ENCODE results near the gene PSG2. TPM values are rescaled to one million over a fixed set of nuclear protein-coding genes. Genes with fewer than 3 reads are reported as not detected.
"Not testable (repeated sequence)": the region's sequence is repeated elsewhere in the genome, so short reads cannot be mapped to it uniquely, and the experiment has no call there.

Gene PSG2
- total and polyA plus RNA-seq, 7 experiments from 2014 or later = 0.19 TPM; not detected in 6

DNA sequence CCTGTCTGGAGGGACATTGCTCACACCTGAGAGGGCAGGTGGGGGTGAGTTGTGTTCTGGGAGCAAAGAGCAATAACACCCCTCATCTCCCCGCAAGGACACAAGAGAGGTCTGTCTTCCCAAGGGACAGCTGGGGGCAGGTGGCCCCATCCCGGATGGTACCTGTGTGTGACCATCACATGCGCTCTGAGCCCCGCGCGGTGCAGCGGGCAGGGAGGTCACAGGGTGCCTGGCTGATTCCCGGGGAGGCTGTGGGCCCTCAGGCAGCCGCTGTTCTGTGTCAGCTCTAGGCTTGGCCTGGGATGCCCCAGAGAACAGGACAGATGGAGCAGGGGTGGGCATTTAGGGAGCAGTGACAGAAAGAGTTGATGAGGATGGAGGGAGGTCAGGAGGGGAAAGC, 1.2 kb upstream of the PSG2 start:
- CTCF ChIA-PET; H3K27ac Mint-ChIP-seq; ATAC-seq; intact Hi-C loops (cut with micrococcal nuclease); H3K27ac ChIP-seq (ENCODE audit: low read depth, low read length); H3K36me3 ChIP-seq (ENCODE audit: control insufficient read depth in 2 of 3, insufficient read depth in 3 of 3, low read length in 3 of 3); H3K4me3 Mint-ChIP-seq; H3K4me1 ChIP-seq (ENCODE audit: control insufficient read depth in 2 of 2, insufficient read depth in 2 of 2, low read length in 2 of 2); DNase-seq; H3K4me3 ChIP-seq (ENCODE audit: low read length); POLR2A ChIA-PET; H3K36me3 Mint-ChIP-seq; H3K9me3 ChIP-seq (ENCODE audit: control insufficient read depth in 2 of 3, low read length in 3 of 3); H3K27me3 ChIP-seq (ENCODE audit: control insufficient read depth in 2 of 2, insufficient read depth in 2 of 2, low read length in 2 of 2); H3K9me3 Mint-ChIP-seq; H3K4me1 Mint-ChIP-seq: not testable (repeated sequence)
- H3K27me3 Mint-ChIP-seq = peaks cover 2 to 41% (median 24%) of the 10 kb centered on the region in 5 donors

- H3K9me3 Mint-ChIP-seq = peaks cover 0 to 2% (median 0%) of the 10 kb centered on the region in 11 donors
- H3K4me3 ChIP-seq (ENCODE audit: low read length) = no peak overlapping the region
- intact Hi-C loops (cut with micrococcal nuclease) = no loop called here
- CTCF ChIA-PET = no interaction called here
- POLR2A ChIA-PET = no interaction called here
- DNase-seq = no peak
- H3K27me3 Mint-ChIP-seq = peaks cover 0 to 18% (median 8%) of the 10 kb centered on the region in 5 donors
- no peak overlapping the region for H3K27ac ChIP-seq (ENCODE audit: low read depth, low read length)
- H3K9me3 ChIP-seq (ENCODE audit: control insufficient read depth in 2 of 3, low read length in 3 of 3) = no peaks in the 10 kb centered on the region
- no peaks in the 10 kb centered on the region for H3K4me1 ChIP-seq (ENCODE audit: control insufficient read depth in 2 of 2, insufficient read depth in 2 of 2, low read length in 2 of 2)
- H3K4me3 Mint-ChIP-seq = no peak overlapping the region
- H3K36me3 Mint-ChIP-seq = no peaks in the 10 kb centered on the region
- no peaks in the 10 kb centered on the region for H3K27me3 ChIP-seq (ENCODE audit: control insufficient read depth in 2 of 2, insufficient read depth in 2 of 2, low read length in 2 of 2)
- no peaks in the 10 kb centered on the region for H3K4me1 Mint-ChIP-seq
- ATAC-seq = no peak
- no peak overlapping the region for H3K27ac Mint-ChIP-seq
- H3K36me3 ChIP-seq (ENCODE audit: control insufficient read depth in 2 of 3, insufficient read depth in 3 of 3, low read length in 3 of 3) = no peaks in the 10 kb centered on the region
These were observed 4.2 kb downstream of the PSG2 start for GRCh38 chr19:43078311-43078710.

DNA sequence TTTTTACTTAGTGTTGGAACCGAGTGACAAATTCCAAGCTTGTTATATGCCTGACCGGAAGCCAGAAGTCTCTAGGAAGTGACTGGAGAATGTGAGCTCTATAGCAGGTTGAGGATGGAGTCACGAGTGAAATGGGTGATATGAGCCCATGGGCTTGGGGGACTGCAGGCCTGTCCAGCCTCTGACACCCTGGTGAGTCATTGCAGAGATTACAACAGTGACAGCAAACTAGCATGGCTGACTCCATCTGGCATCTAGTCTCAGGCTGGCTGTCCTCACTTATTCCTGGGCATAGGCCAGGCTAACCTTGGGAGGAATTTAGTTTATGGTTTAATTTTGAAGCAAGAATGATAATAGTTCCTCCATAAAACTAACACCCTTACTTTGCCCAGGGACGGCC, 4.6 kb downstream of the PSG2 start:
- intact Hi-C loops (cut with micrococcal nuclease); POLR2A ChIA-PET; H3K4me1 Mint-ChIP-seq; H3K9me3 ChIP-seq (ENCODE audit: control insufficient read depth in 2 of 3, low read length in 3 of 3); H3K27ac Mint-ChIP-seq; CTCF ChIA-PET; H3K27me3 ChIP-seq (ENCODE audit: control insufficient read depth in 2 of 2, insufficient read depth in 2 of 2, low read length in 2 of 2); DNase-seq; H3K4me3 Mint-ChIP-seq; H3K4me1 ChIP-seq (ENCODE audit: control insufficient read depth in 2 of 2, insufficient read depth in 2 of 2, low read length in 2 of 2); H3K4me3 ChIP-seq (ENCODE audit: low read length); H3K36me3 Mint-ChIP-seq; H3K9me3 Mint-ChIP-seq; H3K27ac ChIP-seq (ENCODE audit: low read depth, low read length); H3K36me3 ChIP-seq (ENCODE audit: control insufficient read depth in 2 of 3, insufficient read depth in 3 of 3, low read length in 3 of 3); ATAC-seq: not testable (repeated sequence)
- peaks cover 0 to 18% (median 6%) of the 10 kb centered on the region in 5 donors for H3K27me3 Mint-ChIP-seq

- H3K27ac ChIP-seq (ENCODE audit: low read depth, low read length); H3K4me3 ChIP-seq (ENCODE audit: low read length); POLR2A ChIA-PET; H3K9me3 ChIP-seq (ENCODE audit: control insufficient read depth in 2 of 3, low read length in 3 of 3); CTCF ChIA-PET; ATAC-seq; intact Hi-C loops (cut with micrococcal nuclease); H3K36me3 ChIP-seq (ENCODE audit: control insufficient read depth in 2 of 3, insufficient read depth in 3 of 3, low read length in 3 of 3); H3K4me1 Mint-ChIP-seq; H3K27me3 ChIP-seq (ENCODE audit: control insufficient read depth in 2 of 2, insufficient read depth in 2 of 2, low read length in 2 of 2); H3K4me3 Mint-ChIP-seq; H3K4me1 ChIP-seq (ENCODE audit: control insufficient read depth in 2 of 2, insufficient read depth in 2 of 2, low read length in 2 of 2); DNase-seq; H3K27ac Mint-ChIP-seq; H3K36me3 Mint-ChIP-seq: not testable (repeated sequence)
- Mint-ChIP-seq H3K27me3 (peaks cover 0 to 57% (median 18%) of the 10 kb centered on the region in 5 donors), H3K9me3 (peaks cover 0 to 38% (median 8%) of the 10 kb centered on the region in 11 donors)
These were observed 20.1 kb downstream of the PSG2 start for GRCh38 chr19:43062418-43062817.

- H3K4me3 Mint-ChIP-seq; H3K9me3 ChIP-seq (ENCODE audit: control insufficient read depth in 2 of 3, low read length in 3 of 3); H3K27ac Mint-ChIP-seq; H3K4me1 Mint-ChIP-seq; H3K36me3 ChIP-seq (ENCODE audit: control insufficient read depth in 2 of 3, insufficient read depth in 3 of 3, low read length in 3 of 3); POLR2A ChIA-PET; DNase-seq; H3K27ac ChIP-seq (ENCODE audit: low read depth, low read length); intact Hi-C loops (cut with micrococcal nuclease); CTCF ChIA-PET; H3K27me3 ChIP-seq (ENCODE audit: control insufficient read depth in 2 of 2, insufficient read depth in 2 of 2, low read length in 2 of 2); H3K4me1 ChIP-seq (ENCODE audit: control insufficient read depth in 2 of 2, insufficient read depth in 2 of 2, low read length in 2 of 2); ATAC-seq; H3K4me3 ChIP-seq (ENCODE audit: low read length): not testable (repeated sequence)
- Mint-ChIP-seq H3K27me3 (peaks cover 0 to 46% (median 11%) of the 10 kb centered on the region in 5 donors), H3K36me3 (peaks cover 0 to 14% (median 0%) of the 10 kb centered on the region in 5 donors), H3K9me3 (peaks cover 6 to 46% (median 15%) of the 10 kb centered on the region in 11 donors)
These were observed 21.2 kb downstream of the PSG2 start for GRCh38 chr19:43061326-43061725.

GRCh38 chr19:43060254-43060653, 22.2 kb downstream of the PSG2 start:
- DNase-seq; H3K4me1 ChIP-seq (ENCODE audit: control insufficient read depth in 2 of 2, insufficient read depth in 2 of 2, low read length in 2 of 2); H3K4me3 ChIP-seq (ENCODE audit: low read length); H3K9me3 ChIP-seq (ENCODE audit: control insufficient read depth in 2 of 3, low read length in 3 of 3); H3K27ac ChIP-seq (ENCODE audit: low read depth, low read length); H3K4me1 Mint-ChIP-seq; CTCF ChIA-PET; intact Hi-C loops (cut with micrococcal nuclease); POLR2A ChIA-PET; H3K27me3 ChIP-seq (ENCODE audit: control insufficient read depth in 2 of 2, insufficient read depth in 2 of 2, low read length in 2 of 2); H3K36me3 ChIP-seq (ENCODE audit: control insufficient read depth in 2 of 3, insufficient read depth in 3 of 3, low read length in 3 of 3); H3K4me3 Mint-ChIP-seq; ATAC-seq: not testable (repeated sequence)
- Mint-ChIP-seq H3K36me3 (peaks cover 0 to 17% (median 0%) of the 10 kb centered on the region in 5 donors), H3K27me3 (peaks cover 0 to 38% (median 11%) of the 10 kb centered on the region in 5 donors), H3K27ac (peak overlapping the region in 1 of 9 donors; percentile 46), H3K9me3 (peaks cover 12 to 53% (median 18%) of the 10 kb centered on the region in 11 donors)

DNA sequence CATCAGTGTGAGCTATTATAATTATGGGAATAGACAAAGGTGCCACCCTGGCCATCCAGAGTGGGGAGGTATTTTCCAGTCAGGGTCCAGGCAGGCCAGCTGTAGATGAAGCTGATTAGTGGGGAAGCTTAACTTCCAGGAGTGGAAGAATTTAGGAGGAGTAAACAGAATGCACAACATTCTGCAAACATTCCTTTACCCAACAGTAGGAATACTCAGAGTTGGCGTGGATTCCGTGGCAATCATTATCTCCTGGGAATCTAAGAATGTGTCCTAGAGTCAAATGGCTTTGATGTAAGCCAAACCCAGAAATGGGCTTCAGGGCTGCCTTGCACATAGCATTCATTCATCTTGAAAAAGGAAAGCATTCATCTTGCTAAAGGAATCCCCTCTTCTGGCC, 23.0 kb downstream of the PSG2 start:
- ATAC-seq; H3K4me1 ChIP-seq (ENCODE audit: control insufficient read depth in 2 of 2, insufficient read depth in 2 of 2, low read length in 2 of 2); H3K9me3 ChIP-seq (ENCODE audit: control insufficient read depth in 2 of 3, low read length in 3 of 3); POLR2A ChIA-PET; H3K4me3 ChIP-seq (ENCODE audit: low read length); CTCF ChIA-PET; H3K4me1 Mint-ChIP-seq; DNase-seq; H3K27ac ChIP-seq (ENCODE audit: low read depth, low read length); H3K36me3 ChIP-seq (ENCODE audit: control insufficient read depth in 2 of 3, insufficient read depth in 3 of 3, low read length in 3 of 3); H3K27me3 ChIP-seq (ENCODE audit: control insufficient read depth in 2 of 2, insufficient read depth in 2 of 2, low read length in 2 of 2); intact Hi-C loops (cut with micrococcal nuclease); H3K4me3 Mint-ChIP-seq; H3K27ac Mint-ChIP-seq: not testable (repeated sequence)
- Mint-ChIP-seq H3K9me3 (peaks cover 12 to 60% (median 21%) of the 10 kb centered on the region in 11 donors), H3K27me3 (peaks cover 0 to 38% (median 11%) of the 10 kb centered on the region in 5 donors), H3K36me3 (peaks cover 0 to 18% (median 0%) of the 10 kb centered on the region in 5 donors)

All from naive thymus-derived CD4-positive, alpha-beta T cell (primary cell).